GM18517 (cell line): ENCODE data around the gene DAPK1.
A peak's percentile ranks its signal among the peaks of the same experiment; 100 is the strongest.

ENCODE experiments used
- ATAC-seq: cut with Tn5 transposase; IDR thresholded peaks from one replicate; pipeline ENCODE4 v1.9.1; 2021; ENCODE audit warnings: mild to moderate bottlenecking, moderate library complexity; ENCODE audit not compliant: unreplicated experiment

The DAPK1 gene

GRCh38 chr9:87564791-87565241, 67.1 kb downstream of the DAPK1 start:
- ATAC-seq, result no peak

GRCh38 chr9:87567001-87567400, 69.3 kb downstream of the DAPK1 start:
- ATAC-seq, result no peak

- no peak for ATAC-seq
Observed at GRCh38 chr9:87567571-87567970, 69.9 kb downstream of the DAPK1 start.

- ATAC-seq, result no peak
Observed at GRCh38 chr9:87567983-87568382, 70.3 kb downstream of the DAPK1 start.

GRCh38 chr9:87568401-87568800, 70.7 kb downstream of the DAPK1 start:
- no peak for ATAC-seq

GRCh38 chr9:87569008-87569509, 71.4 kb downstream of the DAPK1 start:
- ATAC-seq, result no peak

- no peak for ATAC-seq
Observed at GRCh38 chr9:87569518-87569917, 71.9 kb downstream of the DAPK1 start.

- ATAC-seq, result peak; percentile 88
Observed at GRCh38 chr9:87570000-87570908, 72.6 kb downstream of the DAPK1 start.

- ATAC-seq, result no peak
Observed at GRCh38 chr9:87572719-87573118, 75.1 kb downstream of the DAPK1 start.

GRCh38 chr9:87573841-87574342, 76.2 kb downstream of the DAPK1 start:
- no peak for ATAC-seq

GRCh38 chr9:87577746-87578145, 80.1 kb downstream of the DAPK1 start:
- no peak for ATAC-seq

GRCh38 chr9:87578625-87579024, 81.0 kb downstream of the DAPK1 start:
- ATAC-seq, result no peak

GRCh38 chr9:87579781-87580541, 82.3 kb downstream of the DAPK1 start:
- no peak for ATAC-seq

GRCh38 chr9:87580941-87581438, 83.3 kb downstream of the DAPK1 start:
- no peak for ATAC-seq

GRCh38 chr9:87581513-87581912, 83.8 kb downstream of the DAPK1 start:
- ATAC-seq, result no peak

GRCh38 chr9:87581949-87582637, 84.4 kb downstream of the DAPK1 start:
- ATAC-seq, result no peak

GRCh38 chr9:87584326-87584725, 86.7 kb downstream of the DAPK1 start:
- no peak for ATAC-seq

- no peak for ATAC-seq
Observed at GRCh38 chr9:87585123-87585855, 87.6 kb downstream of the DAPK1 start.

- ATAC-seq, result no peak
Observed at GRCh38 chr9:87586731-87587355, 89.2 kb downstream of the DAPK1 start.

GRCh38 chr9:87587356-87587745, 89.7 kb downstream of the DAPK1 start:
- ATAC-seq, result no peak
